Measurements from ENCODE around the gene MAML2. TPM values are rescaled to one million over a fixed set of nuclear protein-coding genes. Genes with fewer than 3 reads are reported as not detected.

The MAML2 gene
- total and polyA plus RNA-seq, 9 of the 15 experiments (the other 6 are each of a cell fraction or from before 2014, with no cell fraction given), result 0.79 to 6.8 (median 4.8) TPM

DNA sequence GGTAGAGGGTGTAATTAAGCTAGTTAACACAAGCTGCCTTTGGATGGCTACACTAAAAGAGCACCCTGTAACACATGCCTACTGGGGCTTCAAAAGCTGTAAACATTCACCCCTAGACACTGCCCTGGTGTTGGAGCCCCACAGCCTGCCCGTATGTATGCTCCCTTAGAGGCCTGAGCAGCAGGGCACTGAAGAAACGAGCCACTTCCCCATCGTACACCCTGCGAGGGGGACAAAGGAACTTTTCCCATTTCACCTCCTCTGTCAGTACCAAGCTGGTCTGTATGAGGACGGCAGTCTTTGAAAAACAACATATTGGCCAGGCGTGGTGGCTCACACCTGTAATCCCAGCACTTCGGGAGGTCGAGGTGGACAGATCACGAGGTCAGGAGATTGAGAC is 77.0 kb downstream of the MAML2 start (continued):
- TF ChIP-seq, protein P1, sequence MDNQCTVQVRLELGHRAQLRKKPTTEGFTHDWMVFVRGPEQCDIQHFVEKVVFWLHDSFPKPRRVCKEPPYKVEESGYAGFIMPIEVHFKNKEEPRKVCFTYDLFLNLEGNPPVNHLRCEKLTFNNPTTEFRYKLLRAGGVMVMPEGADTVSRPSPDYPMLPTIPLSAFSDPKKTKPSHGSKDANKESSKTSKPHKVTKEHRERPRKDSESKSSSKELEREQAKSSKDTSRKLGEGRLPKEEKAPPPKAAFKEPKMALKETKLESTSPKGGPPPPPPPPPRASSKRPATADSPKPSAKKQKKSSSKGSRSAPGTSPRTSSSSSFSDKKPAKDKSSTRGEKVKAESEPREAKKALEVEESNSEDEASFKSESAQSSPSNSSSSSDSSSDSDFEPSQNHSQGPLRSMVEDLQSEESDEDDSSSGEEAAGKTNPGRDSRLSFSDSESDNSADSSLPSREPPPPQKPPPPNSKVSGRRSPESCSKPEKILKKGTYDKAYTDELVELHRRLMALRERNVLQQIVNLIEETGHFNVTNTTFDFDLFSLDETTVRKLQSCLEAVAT (IDR thresholded peaks at IDR 0.05), result no peak
- TF ChIP-seq CCAR2 (IDR thresholded peaks at IDR 0.05; ENCODE audit: low read depth, low read length) (no peak), MECOM (CRISPR knock-in tag; IDR thresholded peaks at IDR 0.05) (no peak)

DNA sequence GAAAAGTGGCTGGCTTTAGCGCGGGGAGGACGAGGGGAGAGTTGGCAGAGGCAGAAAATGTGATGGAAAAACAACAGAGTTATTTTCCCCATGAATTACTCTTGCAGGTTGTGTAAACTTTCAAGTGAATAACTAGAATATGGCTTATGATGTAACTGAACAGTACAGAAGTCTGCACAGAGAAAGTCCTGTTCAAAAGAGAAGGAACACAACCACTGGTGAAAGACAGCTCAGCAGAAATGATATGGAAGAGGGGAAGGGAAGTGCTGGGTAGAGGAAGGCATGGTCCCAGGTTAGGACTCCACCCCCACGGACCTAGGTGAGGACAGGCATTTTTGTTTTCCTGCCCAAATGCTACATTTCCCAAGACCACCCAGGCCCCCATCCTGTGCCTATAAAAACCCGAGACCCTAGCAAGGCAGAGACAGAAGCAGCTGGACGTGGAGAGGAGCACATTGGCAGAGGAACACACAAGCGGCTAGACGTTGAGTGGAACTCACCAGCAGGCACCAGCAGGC is 77.7 kb downstream of the MAML2 start:
- intact Hi-C loops (cut with micrococcal nuclease) (no loop called here), in situ Hi-C loops (cut with MboI) (no loop called here)
- Histone ChIP-seq H3K27me3 (ENCODE audit: control insufficient read depth in 2 of 2, insufficient read depth in 2 of 2, low read length in 2 of 2) (no peaks in the 10 kb centered on the region), H3K9me3 (replicated peaks; ENCODE audit: control insufficient read depth, insufficient read depth, low read depth, low read length) (no peaks in the 10 kb centered on the region), H3K9ac (ENCODE audit: insufficient read depth in 1 of 2, low read depth in 2 of 2, low read length in 2 of 2) (no peak overlapping the region; a peak in 1 of 4 replicates), H3K27ac (ENCODE audit: extremely low read depth, low read depth, low read length) (no peak overlapping the region), H4K20me1 (replicated peaks; ENCODE audit: control insufficient read depth, insufficient read depth, low read length) (no peaks in the 10 kb centered on the region), H3K9me1 (ENCODE audit: control insufficient read depth, insufficient read depth, low read length) (no peaks in the 10 kb centered on the region), H3K4me2 (ENCODE audit: insufficient read depth, low read length) (no peak overlapping the region), H3K4me1 (replicated peaks in 1 of 2; ENCODE audit: control insufficient read depth in 2 of 2, insufficient read depth in 2 of 2, low read length in 2 of 2) (peaks cover 0 to 19% of the 10 kb centered on the region in 2 experiments; a peak in 3 of 5 replicates), H3K79me2 (ENCODE audit: control insufficient read depth, insufficient read depth, low read length) (no peaks in the 10 kb centered on the region), H3K36me3 (ENCODE audit: control insufficient read depth, insufficient read depth, low read length) (no peaks in the 10 kb centered on the region), H2AFZ (ENCODE audit: low read depth, low read length) (no peak overlapping the region), H3K4me3 (no peak overlapping the region)
- DNase-seq (ENCODE audit: extremely low read depth in 1 of 4, low spot score in 3 of 4) (no peak), FAIRE-seq (no peak), ATAC-seq (no peak)
- CTCF ChIA-PET (ENCODE audit: low intra/inter-chr PET ratio), result no interaction called here
- POLR2A ChIA-PET, result interaction anchor here (0.8 to 1.4 kb wide), 3 partner anchors 10 to 14 kb away, joined by 3 to 4 read pairs (median 3); no protein-coding TSS in a partner anchor
- 76% methylated on average over 8 of the region's 8 CpGs for WGBS (ENCODE audit: insufficient coverage, low coverage, missing lambda C conversion rate)
- BruUV-seq (replicated peaks), result no TSS peak
- TF ChIP-seq, protein P2, sequence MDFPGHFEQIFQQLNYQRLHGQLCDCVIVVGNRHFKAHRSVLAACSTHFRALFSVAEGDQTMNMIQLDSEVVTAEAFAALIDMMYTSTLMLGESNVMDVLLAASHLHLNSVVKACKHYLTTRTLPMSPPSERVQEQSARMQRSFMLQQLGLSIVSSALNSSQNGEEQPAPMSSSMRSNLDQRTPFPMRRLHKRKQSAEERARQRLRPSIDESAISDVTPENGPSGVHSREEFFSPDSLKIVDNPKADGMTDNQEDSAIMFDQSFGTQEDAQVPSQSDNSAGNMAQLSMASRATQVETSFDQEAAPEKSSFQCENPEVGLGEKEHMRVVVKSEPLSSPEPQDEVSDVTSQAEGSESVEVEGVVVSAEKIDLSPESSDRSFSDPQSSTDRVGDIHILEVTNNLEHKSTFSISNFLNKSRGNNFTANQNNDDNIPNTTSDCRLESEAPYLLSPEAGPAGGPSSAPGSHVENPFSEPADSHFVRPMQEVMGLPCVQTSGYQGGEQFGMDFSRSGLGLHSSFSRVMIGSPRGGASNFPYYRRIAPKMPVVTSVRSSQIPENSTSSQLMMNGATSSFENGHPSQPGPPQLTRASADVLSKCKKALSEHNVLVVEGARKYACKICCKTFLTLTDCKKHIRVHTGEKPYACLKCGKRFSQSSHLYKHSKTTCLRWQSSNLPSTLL (IDR thresholded peaks at IDR 0.05), result peak; percentile 64; the same call in 1 of the 2 replicates
- TF ChIP-seq SREBF2 (CRISPR knock-in tag; IDR thresholded peaks at IDR 0.05), result no peak
- TF ChIP-seq BRD9 (IDR thresholded peaks at IDR 0.05; ENCODE audit: low read depth, partially characterized antibody), result no peak
- TF ChIP-seq CCAR2 (IDR thresholded peaks at IDR 0.05; ENCODE audit: low read depth, low read length), result no peak
- TF ChIP-seq BACH1 (tag; IDR thresholded peaks at IDR 0.05), result no peak
- TF ChIP-seq PHF21A (IDR thresholded peaks at IDR 0.05; ENCODE audit: borderline replicate concordance, low read depth), result no peak
- TF ChIP-seq HDAC8 (tag; IDR thresholded peaks at IDR 0.05), result no peak
- TF ChIP-seq ZNF146 (CRISPR knock-in tag; IDR thresholded peaks at IDR 0.05; ENCODE audit: unreplicated experiment), result no peak
- TF ChIP-seq PURB (CRISPR knock-in tag; IDR thresholded peaks at IDR 0.05; ENCODE audit: low read depth), result no peak
- peak; percentile 35; the same call in 1 of the 2 replicates for TF ChIP-seq SPI1 (IDR thresholded peaks at IDR 0.05; ENCODE audit: borderline replicate concordance, low read depth, low read length)
- no peak for TF ChIP-seq ATF7 (IDR thresholded peaks at IDR 0.05)
- TF ChIP-seq C11orf30 (IDR thresholded peaks at IDR 0.05; ENCODE audit: low read depth), result peak; percentile 33; the same call in 1 of the 2 replicates
- no peak for TF ChIP-seq RAD51 (IDR thresholded peaks at IDR 0.05; ENCODE audit: borderline replicate concordance, low read depth)
- no peak for TF ChIP-seq LCOR (CRISPR knock-in tag; IDR thresholded peaks at IDR 0.05)
- TF ChIP-seq NR4A1 (CRISPR knock-in tag; IDR thresholded peaks at IDR 0.05), result no peak
- no peak for TF ChIP-seq NR4A1 (tag; IDR thresholded peaks at IDR 0.05)

All from K562 (cell line).